ENCODE data around the gene ADH7. TPM values are rescaled to one million over a fixed set of nuclear protein-coding genes. Genes with fewer than 3 reads are reported as not detected.
A peak's percentile ranks its signal among the peaks of the same experiment; 100 is the strongest.

ADH7 gene
- total RNA-seq, 1 experiment from 2014 or later, result not detected

- POLR2A ChIA-PET, result no interaction called here
- BruUV-seq (replicated peaks), result no TSS peak
- H3K27me3 ChIP-seq (replicated peaks; ENCODE audit: control insufficient read depth, insufficient read depth, low read length), result no peaks in the 10 kb centered on the region
- H3K27me3 Mint-ChIP-seq (ENCODE audit: insufficient read depth, unreplicated experiment), result no peaks in the 10 kb centered on the region
- H3K4me3 ChIP-seq (ENCODE audit: low read depth, low read length), result no peak overlapping the region
- no peak for DNase-seq
- peaks cover 25% of the 10 kb centered on the region for H3K4me1 ChIP-seq
- no peak overlapping the region for H3K4me3 Mint-ChIP-seq (ENCODE audit: unreplicated experiment)
- H3K4me1 Mint-ChIP-seq (ENCODE audit: low read depth, unreplicated experiment), result peaks cover 11% of the 10 kb centered on the region
- H3K36me3 ChIP-seq (ENCODE audit: control insufficient read depth, insufficient read depth, low read length), result no peaks in the 10 kb centered on the region
- no peak overlapping the region for H3K27ac Mint-ChIP-seq (ENCODE audit: unreplicated experiment)
- TF ChIP-seq, protein P1, sequence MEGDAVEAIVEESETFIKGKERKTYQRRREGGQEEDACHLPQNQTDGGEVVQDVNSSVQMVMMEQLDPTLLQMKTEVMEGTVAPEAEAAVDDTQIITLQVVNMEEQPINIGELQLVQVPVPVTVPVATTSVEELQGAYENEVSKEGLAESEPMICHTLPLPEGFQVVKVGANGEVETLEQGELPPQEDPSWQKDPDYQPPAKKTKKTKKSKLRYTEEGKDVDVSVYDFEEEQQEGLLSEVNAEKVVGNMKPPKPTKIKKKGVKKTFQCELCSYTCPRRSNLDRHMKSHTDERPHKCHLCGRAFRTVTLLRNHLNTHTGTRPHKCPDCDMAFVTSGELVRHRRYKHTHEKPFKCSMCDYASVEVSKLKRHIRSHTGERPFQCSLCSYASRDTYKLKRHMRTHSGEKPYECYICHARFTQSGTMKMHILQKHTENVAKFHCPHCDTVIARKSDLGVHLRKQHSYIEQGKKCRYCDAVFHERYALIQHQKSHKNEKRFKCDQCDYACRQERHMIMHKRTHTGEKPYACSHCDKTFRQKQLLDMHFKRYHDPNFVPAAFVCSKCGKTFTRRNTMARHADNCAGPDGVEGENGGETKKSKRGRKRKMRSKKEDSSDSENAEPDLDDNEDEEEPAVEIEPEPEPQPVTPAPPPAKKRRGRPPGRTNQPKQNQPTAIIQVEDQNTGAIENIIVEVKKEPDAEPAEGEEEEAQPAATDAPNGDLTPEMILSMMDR (IDR thresholded peaks at IDR 0.05; ENCODE audit: insufficient read depth in 1 of 2, low read depth in 1 of 2, low read length in 1 of 2, severe bottlenecking in 1 of 2, unreplicated experiment in 1 of 2), result no peak
- H3K9me3 ChIP-seq, result no peaks in the 10 kb centered on the region
- intact Hi-C loops (cut with micrococcal nuclease; ENCODE audit: unreplicated experiment), result no loop called here
- no peaks in the 10 kb centered on the region for H3K36me3 Mint-ChIP-seq (ENCODE audit: insufficient read depth, unreplicated experiment)
- H3K9me3 Mint-ChIP-seq (ENCODE audit: unreplicated experiment), result no peaks in the 10 kb centered on the region
- CTCF ChIA-PET, result no interaction called here
Observed at GRCh38 chr4:99408346-99408745, 26.8 kb downstream of the ADH7 start.

- Histone ChIP-seq H3K36me3 (ENCODE audit: control insufficient read depth, insufficient read depth, low read length) (no peaks in the 10 kb centered on the region), H3K27me3 (replicated peaks; ENCODE audit: control insufficient read depth, insufficient read depth, low read length) (no peaks in the 10 kb centered on the region), H3K4me3 (ENCODE audit: low read depth, low read length) (no peak overlapping the region), H3K4me1 (peaks cover 23% of the 10 kb centered on the region), H3K9me3 (no peaks in the 10 kb centered on the region)
- ChIA-PET POLR2A (interaction anchor here (0.5 kb wide), 1 partner anchor 410 kb away, joined by 8 read pairs; no protein-coding TSS in a partner anchor), CTCF (no interaction called here)
- TF ChIP-seq, protein P1 (IDR thresholded peaks at IDR 0.05; ENCODE audit: insufficient read depth in 1 of 2, low read depth in 1 of 2, low read length in 1 of 2, severe bottlenecking in 1 of 2, unreplicated experiment in 1 of 2), result peak; percentile 77 to 88
- intact Hi-C loops (cut with micrococcal nuclease; ENCODE audit: unreplicated experiment), result loop anchor here (1.0 to 2.0 kb wide), 6 partner anchors 57 to 465 kb away; partner anchors contain the start of gene METAP1
- H3K4me1 Mint-ChIP-seq (ENCODE audit: low read depth, unreplicated experiment), result peaks cover 11% of the 10 kb centered on the region
- BruUV-seq (replicated peaks), result no TSS peak
- H3K9me3 Mint-ChIP-seq (ENCODE audit: unreplicated experiment), result no peaks in the 10 kb centered on the region
- peak overlapping the region; percentile 37 for H3K27ac Mint-ChIP-seq (ENCODE audit: unreplicated experiment)
- no peaks in the 10 kb centered on the region for H3K36me3 Mint-ChIP-seq (ENCODE audit: insufficient read depth, unreplicated experiment)
- peak; percentile 69 to 78 for DNase-seq
- H3K27me3 Mint-ChIP-seq (ENCODE audit: insufficient read depth, unreplicated experiment), result no peaks in the 10 kb centered on the region
- H3K4me3 Mint-ChIP-seq (ENCODE audit: unreplicated experiment), result no peak overlapping the region
Observed at GRCh38 chr4:99405433-99406115, 29.6 kb downstream of the ADH7 start.

DNA sequence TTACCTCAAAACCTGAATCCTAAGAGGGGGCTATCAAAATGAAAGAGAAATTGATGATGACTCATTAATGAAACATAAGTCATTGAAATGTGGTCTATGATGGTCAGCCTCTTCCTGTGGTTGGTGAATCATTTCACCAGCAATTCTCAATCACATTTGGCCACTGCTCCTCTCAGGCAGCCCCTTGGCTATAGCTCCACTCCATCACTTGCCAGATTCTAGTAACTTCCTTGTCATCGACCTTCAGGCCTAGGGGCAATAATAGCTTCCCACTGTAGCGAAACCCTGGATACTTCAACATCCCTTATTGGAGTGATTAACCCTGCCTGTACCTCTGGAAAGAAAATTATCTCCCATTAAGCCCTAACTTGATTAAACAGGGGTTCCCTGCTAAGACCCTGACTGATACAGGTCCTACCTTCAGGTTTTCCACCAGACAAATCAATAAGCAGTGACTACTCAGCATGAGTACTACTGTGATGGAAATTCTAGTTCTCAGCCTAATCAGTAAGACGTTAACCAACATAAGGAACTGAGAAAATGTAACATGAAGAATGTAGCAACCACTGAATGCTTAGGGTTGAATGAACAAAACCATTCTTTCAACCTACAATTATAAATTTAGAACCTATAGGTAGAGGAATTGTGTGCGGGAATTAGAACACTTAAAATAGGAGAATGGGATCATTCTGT lies 30.4 kb downstream of the ADH7 start:
- no TSS peak for BruUV-seq (replicated peaks)
- H3K27me3 ChIP-seq (replicated peaks; ENCODE audit: control insufficient read depth, insufficient read depth, low read length), result no peaks in the 10 kb centered on the region
- POLR2A ChIA-PET, result interaction anchor here (0.5 kb wide), 1 partner anchor 410 kb away, joined by 8 read pairs; no protein-coding TSS in a partner anchor
- no peak for DNase-seq
- Mint-ChIP-seq H3K27ac (ENCODE audit: unreplicated experiment) (no peak overlapping the region), H3K36me3 (ENCODE audit: insufficient read depth, unreplicated experiment) (no peaks in the 10 kb centered on the region), H3K9me3 (ENCODE audit: unreplicated experiment) (no peaks in the 10 kb centered on the region), H3K4me3 (ENCODE audit: unreplicated experiment) (no peak overlapping the region), H3K27me3 (ENCODE audit: insufficient read depth, unreplicated experiment) (no peaks in the 10 kb centered on the region), H3K4me1 (ENCODE audit: low read depth, unreplicated experiment) (peaks cover 11% of the 10 kb centered on the region)
- intact Hi-C loops (cut with micrococcal nuclease; ENCODE audit: unreplicated experiment), result loop anchor here (1.0 to 2.0 kb wide), 6 partner anchors 58 to 464 kb away; partner anchors contain the start of gene METAP1
- CTCF ChIA-PET, result no interaction called here
- H3K4me3 ChIP-seq (ENCODE audit: low read depth, low read length), result no peak overlapping the region
- peaks cover 23% of the 10 kb centered on the region for H3K4me1 ChIP-seq
- H3K9me3 ChIP-seq, result no peaks in the 10 kb centered on the region
- TF ChIP-seq, protein P1 (IDR thresholded peaks at IDR 0.05; ENCODE audit: insufficient read depth in 1 of 2, low read depth in 1 of 2, low read length in 1 of 2, severe bottlenecking in 1 of 2, unreplicated experiment in 1 of 2), result no peak
- H3K36me3 ChIP-seq (ENCODE audit: control insufficient read depth, insufficient read depth, low read length), result no peaks in the 10 kb centered on the region

Measured in Caco-2 (cell line).